Left cardiac atrium (tissue), 4 donors: ENCODE data around the gene ABHD3. TPM values are rescaled to one million over a fixed set of nuclear protein-coding genes. Genes with fewer than 3 reads are reported as not detected.
"Not testable (repeated sequence)": the region's sequence is repeated elsewhere in the genome, so short reads cannot be mapped to it uniquely, and the experiment has no call there.

Experiments used
- ATAC-seq, 2 donors: fragments of 200-7000 bp; cut with Tn5 transposase; one replicate each; pipeline ENCODE4 v1.9.1; 2020; ENCODE audit warnings: mild to moderate bottlenecking in 2 of 2, moderate library complexity in 2 of 2
- DNase-seq: peaks from one replicate; pipeline ENCODE4 v3.0.0-alpha.2; 2020
- intact Hi-C, 2 donors: fragments of 100-400 bp; cut with DNase I; formaldehyde crosslinking; loops; one replicate each; pipeline versions ENCODE4 v1.14.1 to v1.15.1; 2022 to 2023
- total RNA-seq, 2 donors: library from RNA; stranded (reverse); fragmentation: NEBNext Ultra II Directional; extraction: Animal tissue kit (Norgen Biotek cat#: 25700); gene quantifications; one replicate each; pipeline ENCODE4 v1.2.1, GENCODE V29; 2021
- donor health status: DM: no; HTN: yes; CAD: no.
- donor health status: DM: no; HTN: yes; CAD: no; lungs with severe emphysema.
- donor health status: DM: yes; HTN: yes; CAD: no.
- donor health status: Dilated cardiomyopathy.

The ABHD3 gene
- total RNA-seq, 2 donors from 2014 or later, result 6.6 to 8.7 TPM

DNA sequence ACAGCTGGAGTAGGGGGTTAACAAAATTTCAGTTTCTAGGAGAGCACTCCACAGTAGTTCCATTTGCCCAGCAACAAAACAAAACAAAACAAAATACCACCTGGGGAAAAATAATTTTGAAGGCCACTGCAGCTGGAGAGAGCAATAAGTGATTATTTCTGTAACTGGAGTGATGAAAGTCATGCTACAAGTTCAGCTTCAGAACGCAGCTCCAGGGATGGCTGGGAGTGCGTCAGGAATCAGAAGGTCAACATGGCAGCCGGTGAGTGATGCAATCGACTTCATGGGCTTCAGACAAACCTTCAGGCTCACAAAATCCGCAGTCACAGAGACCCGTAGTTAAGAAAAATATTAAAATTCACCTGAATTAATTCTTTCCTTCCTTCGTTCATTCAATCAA, 41.0 kb downstream of the ABHD3 start:
- intact Hi-C loops, result no loop called here
- no peak for ATAC-seq

DNA sequence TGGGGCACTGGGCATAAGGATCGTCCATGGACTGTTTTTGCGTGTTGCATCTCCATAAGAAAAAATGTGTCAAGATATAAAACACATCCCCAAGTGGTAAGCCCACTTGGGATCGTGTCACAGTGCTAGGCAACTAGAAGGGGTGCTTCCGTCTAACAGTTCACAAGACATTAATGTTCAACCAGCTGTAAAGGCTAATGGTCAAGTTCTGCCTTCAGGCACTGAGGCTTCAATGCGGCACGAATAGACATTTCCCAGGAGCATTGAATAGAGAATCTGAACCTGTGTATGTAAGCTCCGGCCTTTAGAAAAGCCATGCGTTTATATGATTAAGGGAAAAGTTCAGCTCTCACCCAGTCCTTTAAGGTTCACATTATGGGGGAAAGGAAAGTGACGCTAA, 42.0 kb downstream of the ABHD3 start:
- no peak for ATAC-seq
- intact Hi-C loops, result no loop called here
- DNase-seq, result no peak

More for the DNA sequence above, 41.0 kb downstream of the ABHD3 start:
- peak; percentile 33 for DNase-seq

DNA sequence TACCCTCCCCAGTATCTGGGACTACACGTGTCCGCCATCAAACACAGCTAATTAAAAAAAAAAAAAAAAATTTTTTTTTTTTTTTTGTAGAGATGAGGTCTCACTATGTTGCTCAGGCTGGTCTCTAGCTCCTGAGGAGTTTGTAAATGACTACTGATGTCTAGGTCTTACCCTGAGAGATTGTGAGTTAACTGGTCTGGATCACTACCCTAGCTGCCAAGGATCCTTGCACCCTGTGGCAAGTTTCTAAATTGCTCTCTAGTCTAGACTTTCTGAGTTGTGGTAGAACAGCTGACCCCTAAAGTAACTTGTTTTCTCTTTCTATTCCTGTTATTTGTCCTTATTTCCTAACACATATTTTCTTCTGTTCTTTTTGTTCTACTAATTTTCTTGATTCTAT, 44.5 kb downstream of the ABHD3 start:
- DNase-seq, result no peak
- no peak for ATAC-seq
- intact Hi-C loops, result no loop called here

DNA sequence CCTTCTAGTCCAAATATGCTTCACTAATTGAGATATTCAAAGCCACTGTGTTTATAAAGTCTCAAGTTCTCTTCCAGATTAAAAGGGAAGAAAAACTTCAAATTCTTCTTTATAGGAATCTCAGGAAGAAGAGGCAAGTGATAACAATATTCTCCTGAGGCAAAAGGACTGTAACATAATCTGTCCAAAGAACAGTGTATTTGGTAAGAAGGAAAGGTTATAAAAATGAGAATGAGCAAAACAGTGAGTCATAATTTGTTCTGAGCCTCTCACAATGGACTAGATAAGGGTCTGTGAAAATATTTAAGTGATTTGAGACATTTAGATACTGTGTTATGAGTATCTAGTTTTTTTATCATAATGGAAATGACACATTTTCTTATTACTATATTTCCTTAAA, 48.2 kb downstream of the ABHD3 start:
- no peak for DNase-seq
- ATAC-seq, result no peak
- intact Hi-C loops, result no loop called here

DNA sequence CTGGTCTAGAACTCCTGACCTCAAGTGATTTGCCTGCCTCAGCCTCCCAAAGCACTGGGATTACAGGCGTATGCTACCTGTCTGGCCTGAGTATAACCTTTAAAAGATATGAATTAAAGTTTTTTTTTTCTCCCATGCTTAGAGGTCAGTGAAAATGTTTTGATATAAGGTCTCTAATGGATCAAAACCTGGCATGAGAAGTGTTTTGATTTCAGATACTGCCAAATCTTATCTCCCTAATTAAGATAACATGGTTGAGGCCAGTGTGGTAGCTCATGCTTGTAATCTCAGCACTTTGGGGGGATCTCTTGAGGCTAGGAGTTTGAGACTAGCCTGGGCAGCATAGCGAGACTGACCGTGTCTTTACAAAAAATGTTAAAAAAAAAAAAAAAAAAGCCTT, 51.2 kb downstream of the ABHD3 start:
- intact Hi-C loops, result no loop called here
- ATAC-seq (no peak), DNase-seq (no peak)

DNA sequence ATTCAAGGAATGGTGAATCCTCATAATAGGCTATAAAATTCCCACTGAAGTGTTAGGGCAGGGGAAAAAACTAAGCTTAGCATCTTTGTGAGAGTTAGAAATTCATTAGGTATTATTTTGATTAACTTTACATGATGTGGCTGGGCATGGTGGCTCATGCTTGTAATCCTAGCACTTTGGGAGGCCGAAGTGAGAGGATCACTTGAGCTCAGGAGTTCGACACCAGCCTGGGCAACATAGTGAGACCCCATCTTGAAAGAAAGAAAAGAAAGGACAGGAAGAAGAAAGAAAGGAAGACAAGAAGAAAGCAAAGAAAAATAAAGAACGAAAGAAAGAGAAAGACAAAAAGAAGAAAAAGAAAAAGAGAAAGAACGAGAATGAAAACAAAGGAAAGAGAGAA, 52.5 kb downstream of the ABHD3 start:
- no peak for ATAC-seq
- no peak for DNase-seq
- intact Hi-C loops, result no loop called here

DNA sequence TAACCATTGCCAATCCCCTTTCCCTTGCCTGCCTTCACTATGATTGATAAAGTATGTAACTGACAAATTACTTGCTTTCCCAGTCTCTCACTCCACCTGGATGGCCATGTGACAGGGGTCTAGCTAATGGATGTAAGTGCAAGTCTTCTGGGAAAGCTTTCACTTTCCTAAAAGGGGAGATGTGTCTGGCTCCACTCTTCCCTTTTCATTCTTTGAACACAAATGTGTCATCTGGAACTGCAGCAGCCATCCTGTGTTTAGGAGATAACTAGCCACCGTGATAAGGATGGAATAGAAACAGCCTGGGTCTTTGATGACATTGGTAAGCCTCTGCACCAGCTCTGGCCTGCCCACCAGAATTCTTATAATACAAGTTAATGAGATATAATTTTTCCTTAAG, 54.3 kb downstream of the ABHD3 start:
- DNase-seq (no peak), ATAC-seq (no peak)
- intact Hi-C loops, result no loop called here

DNA sequence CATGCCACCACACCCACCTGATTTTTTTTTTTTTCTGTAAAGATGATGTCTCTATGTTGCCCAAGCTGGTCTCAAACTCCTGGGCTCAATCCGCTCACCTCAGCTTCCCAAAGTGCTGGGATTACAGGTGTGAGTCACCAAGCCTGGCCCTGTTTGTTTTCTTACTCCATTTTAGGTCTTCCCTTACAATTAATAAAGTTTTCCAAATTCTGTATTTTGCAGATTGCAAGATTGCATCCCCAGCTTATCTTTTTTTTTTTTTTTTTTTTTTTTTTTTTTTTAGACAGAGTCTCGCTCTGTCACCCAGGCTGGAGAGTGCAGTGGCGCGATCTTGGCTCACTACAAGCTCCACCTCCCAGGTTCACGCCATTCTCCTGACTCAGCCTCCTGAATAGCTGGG, 64.2 kb downstream of the ABHD3 start:
- ATAC-seq, intact Hi-C loops: not testable (repeated sequence)

DNA sequence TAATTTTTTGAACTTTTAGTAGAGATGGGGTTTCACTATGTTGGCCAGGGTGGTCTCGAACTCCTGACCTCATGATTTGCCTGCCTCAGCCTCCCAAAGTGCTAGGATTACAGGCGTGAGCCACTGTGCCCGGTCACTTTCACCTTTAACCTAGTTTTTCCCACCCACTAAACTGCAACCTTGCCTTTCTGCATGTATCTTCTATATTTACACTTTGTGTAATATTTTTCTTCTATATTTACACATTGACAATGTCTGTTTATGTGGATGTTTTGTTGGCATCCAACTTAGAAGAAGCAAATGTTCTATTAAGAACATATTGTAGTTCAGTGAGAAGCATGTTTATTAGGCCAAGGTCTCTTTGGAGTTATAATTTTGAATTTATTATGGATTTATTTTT, 65.8 kb downstream of the ABHD3 start:
- ATAC-seq, result no peak

More for the DNA sequence above, 64.2 kb downstream of the ABHD3 start:
- DNase-seq, result not testable (repeated sequence)

DNA sequence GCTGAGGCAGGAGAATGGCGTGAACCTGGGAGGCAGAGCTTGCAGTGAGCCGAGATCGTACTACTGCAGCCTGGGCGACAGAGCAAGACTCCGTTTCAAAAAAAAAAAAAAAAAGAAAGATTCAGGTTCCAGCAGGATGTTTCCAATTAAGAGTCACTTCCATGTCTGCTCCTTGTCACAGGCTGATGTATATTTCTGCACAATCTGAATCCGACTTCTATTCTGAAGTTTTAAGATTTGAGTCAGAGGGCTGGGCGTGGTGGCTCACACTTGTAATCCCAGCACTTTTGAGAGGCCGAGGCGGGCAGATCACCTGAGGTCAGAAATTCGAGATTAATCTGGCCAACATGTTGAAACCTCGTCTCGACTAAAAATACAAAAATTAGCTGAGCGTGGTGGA, 67.8 kb downstream of the ABHD3 start:
- ATAC-seq (no peak), DNase-seq (no peak)
- intact Hi-C loops, result no loop called here

More for the DNA sequence above, 65.8 kb downstream of the ABHD3 start:
- intact Hi-C loops, result no loop called here
- no peak for DNase-seq

DNA sequence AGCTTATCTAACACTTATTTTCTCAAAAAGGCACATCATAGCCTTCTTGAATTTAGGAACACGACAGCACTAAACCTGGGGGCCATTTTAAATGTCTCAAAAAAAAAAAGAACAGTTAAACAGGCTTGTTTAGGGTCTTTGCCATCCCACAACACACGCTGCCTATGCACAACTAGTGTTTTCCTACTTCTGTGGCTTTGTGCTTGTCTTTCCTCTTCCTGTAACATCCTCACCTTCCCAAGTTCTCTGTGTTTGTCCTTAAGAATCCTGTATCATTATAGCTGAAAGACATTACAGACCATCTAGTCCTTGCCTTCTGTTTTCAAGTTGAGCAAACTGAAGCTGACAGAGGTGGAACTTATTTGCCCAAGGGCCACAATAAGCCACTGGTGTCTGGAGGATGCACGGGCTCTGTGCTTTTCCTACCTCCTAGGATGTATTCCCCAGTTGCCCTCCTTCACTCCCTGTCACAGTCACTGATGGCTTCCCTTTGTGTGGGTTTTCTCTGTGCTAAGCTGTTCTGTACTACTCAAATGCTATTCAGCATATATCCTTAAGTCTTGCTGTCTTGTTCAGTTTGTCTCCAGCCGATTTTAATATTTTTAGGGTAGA, 69.9 kb downstream of the ABHD3 start:
- intact Hi-C loops, result no loop called here
- DNase-seq, result no peak
- no peak for ATAC-seq

DNA sequence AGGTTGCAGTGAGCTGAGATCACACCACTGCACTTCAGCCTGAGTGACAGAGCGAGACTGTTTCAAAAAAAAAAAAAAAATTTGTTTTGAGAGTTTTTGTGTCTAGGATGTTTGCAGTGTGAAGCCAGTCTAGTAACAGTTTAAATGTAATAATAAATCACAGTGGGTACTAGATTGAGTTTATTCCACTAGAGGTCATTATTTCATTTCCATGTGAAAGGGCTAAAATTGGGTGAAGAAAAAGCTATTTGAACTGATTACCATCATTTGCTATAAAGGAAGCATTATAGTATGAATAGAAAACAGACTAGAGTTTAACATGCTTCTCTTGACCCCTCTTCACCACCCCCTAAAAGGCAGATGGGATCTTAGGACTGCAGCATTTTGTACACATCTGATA, 72.2 kb downstream of the ABHD3 start:
- intact Hi-C loops, result no loop called here
- no peak for DNase-seq
- ATAC-seq, result no peak

DNA sequence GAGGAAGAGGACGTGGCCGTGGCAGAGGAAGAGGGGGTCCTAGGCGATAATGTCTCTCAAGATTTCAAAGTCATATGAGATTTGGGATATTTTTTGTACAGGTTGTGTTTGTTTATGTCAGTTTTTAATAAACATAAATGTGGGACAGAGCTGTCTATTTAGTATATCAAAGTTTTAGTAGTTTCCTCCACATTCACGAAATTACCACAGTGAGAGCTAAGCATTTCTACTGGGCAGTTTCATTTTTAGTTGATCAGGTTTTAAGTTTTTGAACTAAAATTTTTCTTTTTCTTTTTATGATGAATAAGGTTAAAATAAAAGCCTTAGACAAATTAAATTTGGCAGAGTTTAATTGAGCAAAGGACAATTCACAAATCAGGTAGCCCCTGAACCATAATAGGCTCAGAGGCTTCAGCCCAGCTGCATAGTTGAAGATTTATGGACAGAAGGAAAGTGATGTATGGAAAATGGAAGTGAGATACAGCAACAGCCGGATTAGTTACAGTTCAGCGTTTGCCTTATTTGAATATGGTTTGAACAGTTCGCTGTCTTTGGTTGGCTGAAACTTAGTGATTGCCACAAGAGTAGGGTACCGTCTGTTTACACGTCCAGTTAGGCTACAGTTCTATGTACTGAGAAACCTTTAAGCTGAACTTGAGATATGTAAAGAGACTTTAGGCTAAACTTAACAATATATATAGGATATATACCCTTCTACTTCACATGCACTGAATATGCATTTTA, 75.3 kb downstream of the ABHD3 start:
- DNase-seq (no peak), ATAC-seq (no peak)
- intact Hi-C loops, result no loop called here

DNA sequence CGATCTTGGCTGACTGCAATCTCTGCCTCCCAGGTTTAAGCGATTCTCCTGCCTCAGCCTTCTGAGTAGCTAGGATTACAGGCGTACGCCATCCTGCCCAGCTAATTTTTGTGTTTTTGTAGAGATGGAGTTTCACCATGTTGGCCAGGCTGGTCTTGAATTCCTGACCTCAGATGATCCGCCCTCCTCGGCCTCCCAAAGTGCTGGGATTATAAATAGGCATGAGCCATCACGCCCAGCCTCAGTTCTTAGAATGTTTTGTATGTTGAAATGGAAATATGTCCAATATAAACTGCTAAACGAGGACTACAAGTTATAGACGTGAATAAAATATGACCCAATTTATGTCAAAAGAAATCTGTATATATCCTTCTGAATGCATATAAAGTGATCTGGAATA, 82.9 kb downstream of the ABHD3 start:
- intact Hi-C loops, ATAC-seq, DNase-seq: not testable (repeated sequence)

DNA sequence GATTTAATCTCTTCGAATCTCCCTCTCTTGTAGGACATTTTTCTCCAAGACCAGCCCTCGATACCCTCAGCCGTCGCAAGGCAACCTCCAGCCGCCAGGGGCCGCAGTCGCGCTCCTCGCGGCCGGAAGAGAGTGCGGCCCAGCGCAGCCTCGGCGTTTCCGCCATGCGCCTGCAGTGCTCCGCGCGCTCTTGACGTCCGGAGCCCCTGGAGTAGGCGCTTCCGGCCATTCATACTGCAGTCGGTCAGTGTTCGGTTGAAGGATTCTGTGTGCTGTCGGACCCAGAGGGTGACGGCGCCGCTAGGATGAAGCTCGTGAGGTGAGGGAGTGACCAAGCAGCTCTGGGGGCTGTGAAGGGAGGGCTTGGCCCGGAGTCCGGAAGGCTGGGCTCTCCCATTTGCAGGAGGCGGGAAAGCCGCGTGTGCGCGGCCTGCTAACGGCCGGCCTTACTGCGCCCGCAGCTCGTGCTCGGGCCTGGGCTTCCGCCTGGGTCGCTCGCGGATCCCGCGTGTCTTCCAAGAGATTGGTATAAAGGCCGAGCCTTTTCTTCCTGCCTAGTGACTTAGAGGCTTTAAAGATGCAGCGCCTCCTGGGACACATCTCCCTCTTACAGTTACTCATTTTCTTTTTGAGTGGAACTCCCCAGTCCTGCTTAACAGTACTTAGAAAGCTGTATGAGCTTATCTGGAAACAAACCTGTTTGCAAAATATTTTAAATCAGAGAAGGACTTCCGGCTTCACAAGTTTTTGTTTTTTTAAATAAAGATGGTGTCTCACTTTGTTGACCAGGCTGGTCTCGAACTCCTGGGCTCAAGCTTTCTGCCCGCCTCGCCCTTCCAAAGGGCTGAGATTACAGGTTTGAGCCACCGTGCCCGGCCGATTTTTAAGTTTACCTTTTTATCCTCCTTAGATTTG, 92.2 kb downstream of the ABHD3 start, which contains the start of gene SNRPD1:
SNRPD1 (plus strand) TSS at position 190 of the 915 bp plus-strand sequence; CDS start at position 306, 116 bp downstream.
- DNase-seq (peak; percentile 93), ATAC-seq (peak; percentile 99 to 100)
- intact Hi-C loops, result no loop called here

DNA sequence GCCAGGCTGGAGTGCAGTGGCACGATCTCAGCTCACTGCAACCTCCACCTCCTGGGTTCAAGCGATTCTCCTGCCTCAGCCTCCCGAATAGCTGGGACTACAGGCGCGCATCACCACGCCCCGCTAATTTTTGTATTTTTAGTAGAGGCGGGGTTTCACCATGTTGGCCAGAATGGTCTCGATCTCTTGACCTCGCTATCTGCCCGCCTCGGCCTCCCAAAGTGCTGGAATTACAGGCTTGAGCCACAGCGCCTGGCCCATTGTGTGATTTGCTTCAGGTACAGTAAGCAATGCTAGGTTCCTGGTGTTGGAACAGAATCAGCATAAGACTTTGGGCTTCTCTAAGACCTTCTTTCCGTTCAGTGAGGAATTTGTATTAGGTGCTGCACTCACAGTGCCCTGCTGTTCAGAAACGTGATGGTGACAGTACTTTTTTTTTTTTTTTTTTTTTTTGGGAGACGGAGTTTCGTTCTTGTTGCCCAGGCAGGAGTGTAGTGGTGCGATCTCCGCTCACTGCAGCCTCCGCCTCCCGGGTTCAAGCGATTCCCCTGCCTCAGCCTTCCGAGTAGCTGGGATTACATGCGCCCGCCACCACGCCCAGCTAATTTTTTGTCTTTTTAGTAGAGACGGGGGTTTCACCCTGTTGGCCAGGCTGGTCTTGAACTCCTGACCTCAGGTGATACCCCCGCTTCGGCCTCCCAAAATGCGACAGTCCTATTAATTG, 93.0 kb downstream of the ABHD3 start:
- ATAC-seq, intact Hi-C loops: not testable (repeated sequence)

DNA sequence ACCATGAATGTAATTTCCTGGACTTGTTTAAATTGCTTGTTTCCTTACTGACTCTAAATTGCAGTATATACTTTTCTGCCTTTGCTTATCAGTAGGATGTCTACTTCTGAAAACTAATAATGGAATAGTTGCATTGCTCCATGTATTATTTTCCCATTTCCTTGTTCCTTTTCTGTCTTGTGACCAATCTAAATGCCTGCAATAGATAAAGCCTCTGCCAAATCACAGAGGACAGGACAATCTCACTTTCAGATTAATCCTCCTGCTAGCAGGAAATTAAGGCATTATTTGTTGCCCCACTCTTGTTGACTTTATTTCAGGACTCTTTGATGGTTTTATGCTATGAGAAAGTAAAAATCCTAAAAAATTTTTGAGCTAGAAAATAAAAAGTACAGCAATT, 99.4 kb downstream of the ABHD3 start:
- ATAC-seq, result no peak

More for the DNA sequence above, 93.0 kb downstream of the ABHD3 start:
- not testable (repeated sequence) for DNase-seq

DNA sequence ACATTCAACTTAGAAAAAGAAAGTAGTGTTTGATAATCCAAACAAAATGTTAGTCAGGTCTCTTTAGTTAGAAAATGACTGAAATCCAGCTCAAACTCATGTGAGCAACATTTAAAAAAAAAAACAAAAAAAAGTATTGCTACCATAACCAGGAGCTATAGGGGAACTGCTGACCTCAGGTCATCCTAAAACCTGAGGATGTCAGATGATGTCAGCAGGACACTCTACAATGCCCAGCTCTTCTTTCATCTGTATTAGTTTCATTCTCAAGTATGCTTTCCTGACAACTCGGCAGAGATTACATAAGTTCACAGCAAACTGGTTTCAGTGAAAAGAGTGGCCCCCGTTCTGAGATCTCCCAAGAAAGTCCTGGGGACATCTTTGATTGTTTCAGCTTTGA, 99.9 kb downstream of the ABHD3 start:
- intact Hi-C loops, result loop anchor here in 1 of 2 donors (10.0 kb wide), 1 partner anchor 100 kb away; the partner anchor contains the start of gene ABHD3
- DNase-seq (no peak), ATAC-seq (no peak)

More for the DNA sequence above, 99.4 kb downstream of the ABHD3 start:
- intact Hi-C loops, result loop anchor here in 1 of 2 donors (10.0 kb wide), 1 partner anchor 100 kb away; the partner anchor contains the start of gene ABHD3
- DNase-seq, result no peak

DNA sequence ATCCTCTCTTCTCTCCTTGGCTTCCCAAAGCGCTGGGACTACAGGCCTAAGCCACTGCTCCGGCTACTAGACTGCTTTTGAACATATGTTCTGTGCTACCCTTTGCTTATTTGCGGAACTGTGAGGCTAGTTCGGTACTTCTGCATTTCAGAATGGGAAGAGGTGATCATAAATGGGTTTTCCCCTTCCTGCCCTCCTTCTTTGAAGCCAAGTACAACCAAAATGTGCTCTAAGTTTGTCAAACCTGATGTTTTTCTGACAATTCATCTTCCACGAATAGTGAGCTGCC, 102.3 kb downstream of the ABHD3 start:
- ATAC-seq, result no peak
- DNase-seq, result no peak
- intact Hi-C loops, result loop anchor here in 1 of 2 donors (10.0 kb wide), 1 partner anchor 103 kb away; the partner anchor contains the start of gene ABHD3
